ENCODE data around the gene DNAJC6.

Gene DNAJC6

DNA sequence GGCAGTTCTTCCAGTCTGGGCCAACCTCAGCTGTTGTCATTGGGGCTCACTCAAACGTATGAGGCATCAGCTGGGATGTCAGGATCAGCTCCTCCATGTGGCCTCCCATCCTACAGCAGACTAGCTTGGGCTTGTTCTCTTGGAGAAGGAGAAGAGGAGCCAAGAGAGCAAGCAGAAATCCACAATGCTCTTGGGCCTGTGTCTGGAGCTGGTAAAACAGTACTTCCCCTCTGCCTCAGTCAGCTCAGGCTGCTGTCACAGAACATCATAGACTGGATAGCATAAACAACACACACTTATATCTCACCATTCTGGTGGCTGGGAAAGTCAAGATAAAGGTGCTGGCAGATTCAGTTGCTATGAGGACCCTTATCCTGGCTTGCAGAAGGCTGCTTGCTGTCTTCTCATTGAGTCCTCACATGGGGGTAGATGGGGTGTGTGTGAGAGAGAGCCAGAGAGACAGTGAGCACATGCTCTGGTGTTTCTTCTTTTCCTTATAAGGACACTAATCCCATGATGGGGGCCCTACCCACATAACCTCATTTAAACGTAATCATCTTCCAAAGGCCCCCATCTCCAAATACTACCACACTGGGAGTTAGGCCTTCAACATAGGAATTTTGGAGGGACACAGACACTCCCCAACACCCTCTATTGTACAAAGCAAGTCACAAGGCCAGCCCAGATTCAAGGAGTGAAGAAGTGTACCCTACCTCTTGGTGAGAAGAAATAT is 16.3 kb upstream of the DNAJC6 start:
- DNase-seq (ENCODE audit: low spot score) = no peak

- no peak for DNase-seq (ENCODE audit: low spot score)
Observed at GRCh38 chr1:65297706-65298105, 11.6 kb upstream of the DNAJC6 start.

- no peak for DNase-seq (ENCODE audit: low spot score)
Observed at GRCh38 chr1:65299328-65299727, 10.0 kb upstream of the DNAJC6 start.

DNA sequence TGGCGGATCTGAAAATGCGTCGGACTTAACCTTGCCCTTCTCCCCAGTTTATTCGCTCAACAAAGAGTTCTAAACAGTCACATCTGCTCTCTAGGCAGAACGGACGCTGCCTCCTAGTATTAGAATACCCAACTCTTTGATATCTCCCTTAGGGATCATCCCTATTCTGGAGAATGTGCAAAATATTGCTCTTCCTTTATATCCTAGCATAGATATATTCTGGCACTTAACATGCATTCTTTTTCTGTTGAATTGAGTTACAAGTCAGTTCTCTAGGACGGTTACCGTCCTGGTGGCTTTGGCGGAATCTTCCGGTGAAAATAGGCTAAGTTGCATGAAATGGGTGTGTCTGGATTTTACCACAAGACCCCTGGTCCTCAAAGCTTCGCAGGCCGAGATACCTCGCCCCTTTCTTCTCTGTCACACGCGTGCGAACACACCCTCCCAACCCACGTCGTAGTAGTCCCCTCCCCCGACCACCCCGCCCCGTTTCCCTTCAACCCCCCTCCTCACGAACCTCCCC is 501 bp upstream of the DNAJC6 start:
- DNase-seq (ENCODE audit: low spot score) = no peak

- no peak for DNase-seq (ENCODE audit: low spot score)
Observed at GRCh38 chr1:65310078-65310587, 790 bp downstream of the DNAJC6 start.

- no peak for DNase-seq (ENCODE audit: low spot score)
Observed at GRCh38 chr1:65311760-65312159, 2.4 kb downstream of the DNAJC6 start.

- no peak for DNase-seq (ENCODE audit: low spot score)
Observed at GRCh38 chr1:65316233-65316632, 6.9 kb downstream of the DNAJC6 start.

- DNase-seq (ENCODE audit: low spot score) = no peak
Observed at GRCh38 chr1:65317866-65318653, 8.7 kb downstream of the DNAJC6 start.

GRCh38 chr1:65319141-65319540 is 9.8 kb downstream of the DNAJC6 start:
- no peak for DNase-seq (ENCODE audit: low spot score)

DNA sequence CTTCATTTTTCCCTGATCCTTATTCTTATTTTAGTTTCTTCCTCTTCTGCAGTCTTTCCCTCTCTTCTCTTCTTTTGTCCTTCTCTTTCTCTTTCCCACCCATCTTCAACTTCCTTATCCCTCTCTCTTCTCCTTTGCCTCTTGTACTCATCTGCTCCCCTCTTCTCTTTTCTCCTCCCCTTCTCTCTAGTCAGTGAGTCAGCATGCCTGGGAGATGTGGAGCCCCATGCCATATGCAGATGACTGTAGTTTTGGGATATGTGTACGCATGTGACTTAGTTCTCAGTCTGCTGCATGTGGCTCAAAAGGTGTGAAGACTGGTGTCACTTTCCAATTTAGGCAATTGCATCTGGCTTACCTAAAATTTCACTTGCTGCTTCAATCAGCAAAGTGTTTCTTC is 10.4 kb downstream of the DNAJC6 start:
- DNase-seq (ENCODE audit: low spot score) = no peak

DNA sequence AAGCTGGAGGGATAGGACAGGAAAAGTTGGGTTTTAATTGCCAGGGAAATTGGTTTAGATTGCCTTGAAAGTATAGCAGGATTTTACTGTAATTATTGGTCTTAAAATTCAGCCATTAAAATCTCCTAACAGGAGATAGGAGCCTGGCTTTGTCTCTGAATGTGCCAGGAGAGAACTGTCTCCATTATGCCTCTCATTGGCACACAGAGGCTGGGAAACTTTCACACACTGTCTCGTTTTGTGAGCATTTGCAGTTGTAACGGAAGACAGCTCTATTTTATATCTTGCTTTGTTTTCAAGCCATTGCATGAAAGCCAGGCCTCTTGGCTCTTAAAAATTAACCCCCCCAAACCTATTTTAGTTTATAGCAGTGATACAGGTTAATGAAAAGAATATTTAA is 12.5 kb downstream of the DNAJC6 start:
- DNase-seq (ENCODE audit: low spot score) = no peak

DNA sequence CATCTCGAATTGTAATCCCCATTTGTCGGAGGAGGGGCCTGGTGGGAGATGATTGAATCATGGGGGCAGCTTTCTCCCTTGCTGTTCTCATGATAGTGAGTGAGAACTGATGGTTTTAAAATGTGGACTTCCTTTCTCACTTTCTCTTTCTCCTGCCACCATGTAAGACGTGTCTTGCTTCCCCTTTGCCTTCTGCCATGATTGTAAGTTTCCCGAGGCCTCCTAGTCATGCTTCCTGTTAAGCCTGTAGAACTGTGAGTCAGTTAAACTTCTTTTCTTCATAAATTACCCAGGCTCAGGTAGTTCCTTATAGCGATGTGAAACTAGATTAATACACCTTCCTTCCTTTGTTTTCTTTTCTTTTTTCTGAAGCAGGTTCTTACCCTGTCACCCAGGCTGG is 13.9 kb downstream of the DNAJC6 start:
- no peak for DNase-seq (ENCODE audit: low spot score)

- DNase-seq (ENCODE audit: low spot score) = no peak
Observed at GRCh38 chr1:65330021-65330420, 20.7 kb downstream of the DNAJC6 start.

DNA sequence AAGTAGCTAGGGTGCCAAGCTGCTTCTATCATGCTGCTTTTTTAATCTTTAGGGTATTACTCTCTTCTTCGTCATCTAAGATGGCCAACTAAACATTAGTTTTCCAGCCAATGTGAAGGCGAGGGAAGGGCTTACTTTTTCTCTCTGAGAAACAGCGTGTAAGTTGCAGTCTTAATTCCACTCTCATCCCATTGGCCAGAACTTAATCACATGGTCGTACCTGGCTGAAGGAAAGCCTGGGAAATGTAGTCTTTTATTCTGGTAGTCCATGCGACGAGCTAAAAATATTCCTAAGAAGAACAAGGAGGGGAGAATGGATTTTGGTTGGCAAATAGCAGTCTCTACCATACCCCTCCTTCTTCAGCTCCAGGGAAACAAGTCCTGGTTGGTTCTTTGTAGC is 21.5 kb downstream of the DNAJC6 start:
- DNase-seq (ENCODE audit: low spot score) = no peak

DNA sequence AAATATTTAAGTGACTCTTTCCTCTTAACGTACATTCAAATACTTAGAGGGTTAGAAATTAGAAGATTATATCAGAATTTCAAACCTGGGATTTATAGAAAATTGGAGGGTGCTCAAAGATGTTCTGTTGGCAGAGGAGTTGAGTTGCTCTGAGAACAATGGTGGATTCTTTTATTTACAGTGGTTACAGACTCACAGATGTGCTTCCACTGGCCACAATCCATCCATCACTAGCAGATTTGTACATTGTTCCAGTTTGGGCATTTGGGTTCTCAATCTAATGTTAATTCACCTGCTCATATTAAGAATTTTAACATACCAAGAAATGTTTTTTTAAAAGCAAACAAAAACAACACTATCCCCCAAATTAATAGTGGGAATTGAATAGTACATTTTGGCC is 23.5 kb downstream of the DNAJC6 start:
- DNase-seq (ENCODE audit: low spot score) = no peak

- no peak for DNase-seq (ENCODE audit: low spot score)
Observed at GRCh38 chr1:65334081-65334480, 24.7 kb downstream of the DNAJC6 start.

GRCh38 chr1:65339866-65340468 is 30.6 kb downstream of the DNAJC6 start:
- no peak for DNase-seq (ENCODE audit: low spot score)

DNA sequence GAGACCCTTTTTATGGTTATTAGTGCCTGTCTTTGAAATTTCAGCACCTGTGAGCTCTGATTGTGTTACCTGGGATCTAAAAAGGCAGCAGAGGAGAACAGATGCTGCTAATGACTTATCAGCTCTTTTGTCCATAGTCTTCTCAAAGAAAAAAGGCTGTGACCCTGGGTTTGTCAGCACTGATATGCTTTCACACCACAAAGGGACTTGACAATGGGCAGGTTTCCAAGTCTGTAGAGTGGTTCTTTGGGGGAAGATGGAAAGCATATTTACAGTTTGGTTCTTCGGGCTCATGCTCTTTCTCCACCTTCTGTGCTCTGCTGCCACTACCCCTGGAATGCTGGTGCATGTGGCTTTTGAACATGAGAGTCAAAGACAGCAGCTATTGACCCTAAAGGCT is 32.0 kb downstream of the DNAJC6 start:
- DNase-seq (ENCODE audit: low spot score) = no peak

- no peak for DNase-seq (ENCODE audit: low spot score)
Observed at GRCh38 chr1:65343286-65343685, 33.9 kb downstream of the DNAJC6 start.

GRCh38 chr1:65344171-65344814 is 35.0 kb downstream of the DNAJC6 start:
- DNase-seq (ENCODE audit: low spot score) = no peak

DNA sequence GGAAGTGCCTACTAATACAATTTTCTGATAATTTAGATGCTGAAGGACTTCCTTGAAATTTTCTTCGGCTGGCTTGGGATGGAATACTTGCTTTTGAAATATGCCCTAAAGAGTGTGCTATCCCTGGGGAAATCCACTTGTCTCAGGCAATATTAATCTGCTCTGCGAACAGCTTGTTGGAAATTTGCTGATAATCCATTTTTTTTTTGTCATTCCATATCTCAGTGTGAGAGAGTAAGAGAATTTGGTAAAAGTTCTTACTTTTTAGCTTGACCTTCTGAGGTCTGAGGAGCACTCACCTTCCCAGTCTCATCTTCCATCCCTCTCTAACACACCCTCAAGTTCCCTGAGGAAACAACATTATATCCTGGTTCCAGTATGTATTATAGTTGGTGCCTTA is 36.8 kb downstream of the DNAJC6 start:
- no peak for DNase-seq (ENCODE audit: low spot score)

- no peak for DNase-seq (ENCODE audit: low spot score)
Observed at GRCh38 chr1:65355031-65355712, 45.8 kb downstream of the DNAJC6 start.
